ENCODE results near the gene CLDND2.

The CLDND2 gene

GRCh38 chr19:51354742-51355148, 14.1 kb downstream of the CLDND2 start:
- DNase-seq (ENCODE audit: low read depth in 2 of 2) = no peak

DNA sequence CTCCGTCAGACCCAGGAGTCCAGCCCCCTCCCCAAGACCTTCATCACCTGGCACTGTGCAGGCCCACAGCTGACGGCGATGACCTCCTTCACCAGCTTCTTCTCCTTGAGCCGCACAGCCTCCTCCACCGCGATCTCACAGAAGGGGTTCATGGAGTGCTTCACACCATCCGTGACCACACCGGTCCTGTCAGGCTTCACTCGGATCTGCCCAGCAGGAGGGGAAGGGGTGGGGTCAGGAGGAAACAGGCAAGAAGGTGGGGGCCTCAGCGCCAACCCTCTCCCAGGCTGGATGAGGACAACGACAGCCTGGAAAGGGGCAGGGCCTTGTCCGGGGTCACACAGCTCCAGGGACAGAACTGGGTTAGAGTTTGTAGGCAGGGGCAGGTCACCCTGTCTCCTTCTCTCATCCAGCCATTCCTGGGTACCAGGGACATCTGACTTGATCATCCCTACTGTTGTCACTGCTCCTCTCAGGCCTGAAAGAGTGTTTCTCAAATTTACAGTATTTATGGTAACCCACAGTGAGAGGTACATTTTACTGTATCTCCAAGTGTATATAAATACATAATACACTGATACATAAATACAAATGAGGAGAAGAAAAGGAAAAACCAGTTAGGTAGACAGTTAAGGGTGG, 14.6 kb downstream of the CLDND2 start:
- DNase-seq (ENCODE audit: low read depth in 2 of 2) = no peak

- no peak for DNase-seq (ENCODE audit: low read depth in 2 of 2)
These were observed 15.9 kb downstream of the CLDND2 start for GRCh38 chr19:51352783-51353360.

- no peak for DNase-seq (ENCODE audit: low read depth in 2 of 2)
These were observed 17.4 kb downstream of the CLDND2 start for GRCh38 chr19:51351266-51351990.

GRCh38 chr19:51347209-51347928, 21.4 kb downstream of the CLDND2 start:
- DNase-seq (ENCODE audit: low read depth in 2 of 2) = no peak

DNA sequence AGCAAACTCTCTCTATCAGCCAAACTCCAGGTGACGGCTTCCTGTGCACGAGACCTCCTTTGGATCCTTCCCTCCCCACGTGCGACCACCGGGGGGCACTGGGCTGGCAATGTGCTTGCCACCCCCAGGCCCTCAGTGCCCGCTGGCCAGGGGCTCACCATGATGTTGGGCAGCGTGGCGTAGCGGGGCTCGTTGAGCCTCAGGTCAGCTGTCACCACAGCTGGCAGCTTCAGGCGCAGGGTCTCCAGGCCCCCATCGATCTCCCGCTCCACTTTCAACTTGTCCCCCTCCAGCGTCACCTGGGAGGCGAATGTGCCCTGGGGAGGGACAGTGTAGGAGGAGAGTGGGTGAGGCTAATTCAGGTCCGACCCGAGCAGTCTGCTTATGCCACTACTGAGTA, 22.1 kb downstream of the CLDND2 start:
- no peak for DNase-seq (ENCODE audit: low read depth in 2 of 2)

DNA sequence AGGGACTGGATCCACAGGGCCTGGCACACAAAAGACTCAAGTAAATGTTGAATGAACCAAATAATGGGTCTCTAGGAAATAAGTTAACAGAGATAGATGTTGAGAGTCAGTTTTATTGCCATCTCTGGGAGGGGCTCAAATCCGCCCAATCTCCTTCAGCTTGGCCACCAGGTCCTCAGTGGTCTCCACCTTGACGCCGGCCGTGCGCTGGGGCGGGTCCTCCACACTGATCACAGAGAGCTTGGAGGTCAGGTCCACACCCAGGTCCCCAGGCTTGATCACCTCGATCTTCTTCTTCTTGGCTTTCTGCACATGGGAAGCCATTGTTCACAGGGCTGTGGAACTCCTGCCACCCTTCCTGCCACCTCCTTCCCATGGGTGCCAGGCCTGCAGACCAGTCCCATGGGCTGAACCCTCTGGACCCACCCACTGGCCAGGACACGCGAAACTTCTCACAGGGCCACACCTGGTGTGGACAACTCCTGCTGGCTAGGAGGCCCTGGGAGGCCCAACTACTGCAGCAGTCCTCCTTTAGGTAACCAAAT, 23.7 kb downstream of the CLDND2 start:
- no peak for DNase-seq (ENCODE audit: low read depth in 2 of 2)

DNA sequence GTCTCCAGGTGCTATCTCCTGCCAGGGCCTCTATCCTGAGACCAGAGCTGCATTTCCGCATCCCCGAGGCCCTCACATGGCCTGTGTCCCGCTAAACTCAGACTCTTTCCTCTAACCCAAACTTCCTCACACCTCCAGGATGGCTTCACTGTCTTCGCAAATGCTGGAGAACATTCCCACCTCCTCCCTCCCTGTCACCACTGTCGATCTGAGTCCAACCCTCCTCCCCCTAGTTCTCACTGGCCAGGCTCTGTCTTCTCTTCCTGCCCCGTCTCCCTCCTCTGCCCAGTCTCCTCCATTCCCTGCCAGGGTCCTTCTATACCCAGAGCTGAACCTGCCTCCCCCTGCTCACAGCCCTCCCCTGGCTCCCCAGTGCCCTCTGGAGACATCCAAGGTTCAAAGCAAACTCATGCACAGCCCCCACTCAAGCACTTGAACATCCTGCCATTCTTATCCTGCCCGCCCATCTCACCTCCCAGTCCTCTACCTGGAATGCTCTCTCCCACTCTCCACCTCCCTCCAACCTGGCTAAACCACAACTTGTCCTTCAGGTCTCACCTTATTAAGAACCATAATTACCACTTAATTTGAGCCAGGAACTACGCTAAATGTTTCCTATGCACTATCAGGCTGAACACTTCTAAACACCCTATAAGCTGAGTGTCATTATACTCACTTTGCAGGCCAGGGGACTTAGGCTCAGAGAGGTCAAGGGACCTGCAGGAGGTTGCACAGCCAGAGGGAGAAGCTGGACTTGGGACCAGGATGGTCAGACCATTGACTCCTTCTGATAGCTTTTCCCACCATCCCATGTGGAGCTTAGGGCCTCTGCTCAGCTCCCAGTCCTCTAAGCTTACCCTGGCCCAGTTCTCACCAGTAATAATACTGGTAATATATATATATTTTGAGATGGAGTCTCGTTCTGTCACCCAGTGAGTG, 25.9 kb downstream of the CLDND2 start:
- no peak for DNase-seq (ENCODE audit: low read depth in 2 of 2)

- DNase-seq (ENCODE audit: low read depth in 2 of 2) = no peak
These were observed 26.7 kb downstream of the CLDND2 start, which contains the start of gene VSIG10L for GRCh38 chr19:51341976-51342580. VSIG10L (minus strand) TSS chr19:51342139; CDS start chr19:51342124, 15 bp downstream.

- no peak for DNase-seq (ENCODE audit: low read depth in 2 of 2)
These were observed 27.7 kb downstream of the CLDND2 start for GRCh38 chr19:51341066-51341465.

GRCh38 chr19:51339687-51340656, 28.8 kb downstream of the CLDND2 start:
- peak; percentile 82 to 87 for DNase-seq (ENCODE audit: low read depth in 2 of 2)

GRCh38 chr19:51339313-51339686, 29.5 kb downstream of the CLDND2 start:
- no peak for DNase-seq (ENCODE audit: low read depth in 2 of 2)

- DNase-seq (ENCODE audit: low read depth in 2 of 2) = peak; percentile 69 to 73
These were observed 30.1 kb downstream of the CLDND2 start for GRCh38 chr19:51338563-51339312.

GRCh38 chr19:51337861-51338562, 30.8 kb downstream of the CLDND2 start:
- no peak for DNase-seq (ENCODE audit: low read depth in 2 of 2)

GRCh38 chr19:51337141-51337860, 31.5 kb downstream of the CLDND2 start:
- no peak for DNase-seq (ENCODE audit: low read depth in 2 of 2)

DNA sequence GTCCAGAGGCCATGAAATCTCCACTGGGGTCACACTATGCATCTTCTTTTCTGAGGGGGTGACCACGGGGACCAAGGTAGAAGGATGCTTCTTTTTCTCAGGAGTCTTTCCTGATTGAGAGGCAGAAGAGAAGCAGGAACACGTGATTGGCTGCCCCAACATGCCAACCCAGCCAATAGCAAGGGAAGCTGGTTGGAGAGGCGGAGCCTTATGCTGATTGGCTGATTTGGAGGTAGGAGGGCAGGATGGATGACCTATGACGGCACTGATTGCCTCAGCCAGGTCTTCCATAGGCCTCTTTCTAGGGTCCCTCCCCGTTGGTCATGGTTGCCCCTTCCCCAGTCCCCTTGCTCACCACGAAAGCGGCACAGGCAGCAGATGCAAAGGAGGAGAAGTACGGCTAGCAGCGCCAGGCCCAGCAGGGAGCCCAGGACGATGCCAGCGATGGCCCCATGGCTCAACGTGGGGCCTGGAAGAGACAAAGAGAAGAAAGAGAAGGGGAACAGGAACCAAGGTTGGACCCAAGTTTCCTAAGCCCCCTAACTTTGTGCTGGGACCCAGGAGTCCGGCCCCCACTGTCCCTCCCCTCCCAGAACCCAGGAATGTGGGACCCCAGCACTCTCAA, 34.9 kb downstream of the CLDND2 start:
- no peak for DNase-seq (ENCODE audit: low read depth in 2 of 2)

DNA sequence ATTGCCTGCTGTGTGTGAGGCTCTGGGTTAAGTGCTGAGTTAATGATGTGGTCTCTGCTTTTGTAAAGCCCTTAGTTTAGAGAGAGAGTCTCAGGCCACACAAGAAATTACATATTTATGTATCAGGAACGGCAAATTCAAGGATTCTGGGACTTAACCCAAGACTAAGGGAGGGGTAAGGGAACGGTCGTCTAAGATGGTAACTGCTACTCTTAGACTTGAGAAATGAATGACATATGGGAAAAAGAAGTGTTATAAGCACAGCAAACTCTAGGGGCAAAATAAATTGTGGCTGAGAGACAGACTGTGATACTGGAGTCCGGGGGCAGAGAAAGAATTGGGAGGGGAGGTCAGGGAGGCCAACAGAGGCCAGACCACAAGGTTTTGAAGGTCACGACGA, 37.1 kb downstream of the CLDND2 start:
- DNase-seq (ENCODE audit: low read depth in 2 of 2) = no peak

Data from activated CD8-positive, alpha-beta memory T cell treated with anti-CD3 and anti-CD28 coated beads for 4 hours (primary cell).